NB4 (cell line): Measurements from ENCODE around the gene ENOX1.

Experiments used
- CTCF ChIP-seq: IDR thresholded peaks from one replicate; pipeline ENCODE4 v1.5.1; 2012; ENCODE audit warnings: low read depth, low read length
- MYC ChIP-seq: IDR thresholded peaks from 2 replicates; pipeline ENCODE4 v1.6.1; 2011; ENCODE audit warnings: low read depth, low read length
- POLR2A ChIP-seq: IDR thresholded peaks from 2 replicates; pipeline ENCODE4 v1.6.1; 2011; ENCODE audit warnings: mild to moderate bottlenecking; ENCODE audit not compliant: insufficient read length; ENCODE audit errors: extremely low read depth

- no peak for TF ChIP-seq CTCF
- no peak for TF ChIP-seq POLR2A
- no peak for TF ChIP-seq MYC
These were observed 389.7 kb downstream of the ENOX1 start for GRCh38 chr13:43397111-43397510.
